HepG2 (cell line): ENCODE data around the gene CD48. TPM values are rescaled to one million over a fixed set of nuclear protein-coding genes. Genes with fewer than 3 reads are reported as not detected.
A peak's percentile ranks its signal among the peaks of the same experiment; 100 is the strongest.

Experiments
- ATAC-seq: fragments of 200-7000 bp; cut with Tn5 transposase; 3 replicates; pipeline ENCODE4 v1.9.1; 2020; ENCODE audit warnings: mild to moderate bottlenecking, moderate library complexity
- BruUV-seq: library from RNA; stranded (reverse); fragments of 400-500 nt; replicated peaks from 2 replicates; lab custom pipeline; 2021; lab: Mats Ljungman, UMichigan
- CTCF ChIA-PET: fragments of 300-600 bp; formaldehyde crosslinking; extraction: SDS; loops from one replicate; lab custom pipeline; 2021; ENCODE audit warnings: low total read pairs, inconsistent platforms, low intra/inter-chr PET ratio; lab: Yijun Ruan, JAX
- POLR2A ChIA-PET: fragments of 350-600 bp; sonication (Branson Sonifier 250); formaldehyde crosslinking; loops from one replicate; lab custom pipeline; 2020; ENCODE audit warnings: antibody characterized with exemption, inconsistent platforms; lab: Yijun Ruan, JAX
- DNase-seq: peaks from one replicate; pipeline ENCODE4 v3.0.0-alpha.2; 2015; ENCODE audit warnings: low spot score
- FAIRE-seq: peaks from 3 replicates; lab custom pipeline; 2011; peaks lifted over from hg19 to GRCh38; lab: Jason Lieb, UNC
- H2AFZ ChIP-seq: one replicate; pipeline ENCODE4 v1.6.1; 2011; ENCODE audit warnings: low read length, inconsistent platforms
- H3K27ac ChIP-seq: fragments of 300-600 bp; 3 replicates; pipeline ENCODE4 v1.8.0; 2011; ENCODE audit warnings: mixed run types, mild to moderate bottlenecking, mixed read lengths, low read length, inconsistent platforms; ENCODE audit not compliant: insufficient read depth; ENCODE audit errors: extremely low read length
- H3K27me3 ChIP-seq, 2 experiments: fragments of 200-600 bp in 1 of 2; 2 replicates in 1 of 2; 3 replicates in 1 of 2; pipeline versions ENCODE4 v1.6.0 to v1.8.0; 2011; ENCODE audit warnings: low read length in 2 of 2, mild to moderate bottlenecking in 2 of 2, moderate library complexity in 2 of 2, inconsistent platforms in 1 of 2; ENCODE audit not compliant: insufficient read depth in 2 of 2, control insufficient read depth in 1 of 2
- H3K36me3 ChIP-seq, 2 experiments: fragments of 200-600 bp in 1 of 2; replicated peaks in 1 of 2; 2 replicates in 1 of 2; 3 replicates in 1 of 2; pipeline versions ENCODE4 v1.5.1 to v1.8.0; 2011; ENCODE audit warnings: low read length in 2 of 2, inconsistent platforms in 1 of 2; ENCODE audit not compliant: insufficient read depth in 2 of 2, control insufficient read depth in 1 of 2
- H3K4me1 ChIP-seq: 2 replicates; pipeline ENCODE4 v1.5.1; 2012; ENCODE audit warnings: low read length, inconsistent platforms; ENCODE audit not compliant: insufficient read depth
- H3K4me2 ChIP-seq: 2 replicates; pipeline ENCODE4 v1.6.0; 2011; ENCODE audit warnings: low read depth, low read length, inconsistent platforms
- H3K4me3 ChIP-seq, 3 experiments: fragments of 200-600 bp in 1 of 3; sonication (generic), shearing (Covaris generic) in 1 of 3; replicated peaks in 1 of 3; 2 replicates each; pipeline ENCODE4 v1.5.1; 2011 to 2016; ENCODE audit warnings: low read length in 3 of 3, inconsistent platforms in 2 of 3, low read depth in 2 of 3, mild to moderate bottlenecking in 2 of 3, control low read depth in 1 of 3, mixed read lengths in 1 of 3; ENCODE audit not compliant: insufficient read depth in 1 of 3
- H3K79me2 ChIP-seq: one replicate; pipeline ENCODE4 v1.6.1; 2011; ENCODE audit warnings: low read length, inconsistent platforms; ENCODE audit not compliant: insufficient read depth
- H3K9ac ChIP-seq: 2 replicates; pipeline ENCODE4 v1.6.0; 2011; ENCODE audit warnings: mild to moderate bottlenecking, low read depth, low read length, inconsistent platforms; ENCODE audit not compliant: insufficient read depth
- H3K9me3 ChIP-seq: 2 replicates; pipeline ENCODE4 v1.5.1; 2012; ENCODE audit warnings: mild to moderate bottlenecking, low read length
- H4K20me1 ChIP-seq: 2 replicates; pipeline ENCODE4 v1.6.0; 2011; ENCODE audit warnings: inconsistent platforms, mild to moderate bottlenecking, low read length, moderate library complexity; ENCODE audit not compliant: insufficient read depth
- CBX2 ChIP-seq, 2 experiments: fragments of 200-600 bp in 1 of 2; sonication (generic); formaldehyde crosslinking in 1 of 2; IDR thresholded peaks; 2 replicates each; pipeline versions ENCODE4 v1.7.0 to v1.8.1; 2018 to 2022; ENCODE audit warnings: low read depth in 2 of 2, low read length in 1 of 2, mild to moderate bottlenecking in 1 of 2, missing genetic modification reagents in 1 of 2
- CTCF ChIP-seq: sonication (generic); formaldehyde crosslinking; IDR thresholded peaks from 2 replicates; pipeline ENCODE4 v1.5.0; 2020; ENCODE audit warnings: mild to moderate bottlenecking, missing genetic modification reagents, moderate library complexity
- NFE2L1 ChIP-seq: sonication (generic); formaldehyde crosslinking; IDR thresholded peaks from 2 replicates; pipeline ENCODE4 v1.4.0; 2020; ENCODE audit warnings: missing genetic modification reagents, mild to moderate bottlenecking, borderline replicate concordance
- RAD21 ChIP-seq: fragments of 450-650 bp; formaldehyde crosslinking; IDR thresholded peaks from 2 replicates; pipeline ENCODE4 v1.5.0; 2020; ENCODE audit warnings: mild to moderate bottlenecking
- SALL1 ChIP-seq: sonication (generic); formaldehyde crosslinking; IDR thresholded peaks from 2 replicates; pipeline ENCODE4 v1.8.0; 2022; ENCODE audit warnings: mild to moderate bottlenecking, missing genetic modification reagents
- SMC3 ChIP-seq: IDR thresholded peaks from 2 replicates; pipeline ENCODE4 v1.6.1; 2011; ENCODE audit warnings: low read length, improper control_type of control experiment
- STAG1 ChIP-seq: sonication (generic); formaldehyde crosslinking; IDR thresholded peaks from 2 replicates; pipeline ENCODE4 v1.4.0; 2020; ENCODE audit warnings: missing genetic modification reagents
- YY1 ChIP-seq: IDR thresholded peaks from 2 replicates; pipeline ENCODE4 v1.6.1; 2011; ENCODE audit warnings: low read length, low read depth, moderate library complexity, mild to moderate bottlenecking; ENCODE audit not compliant: insufficient read depth, insufficient replicate concordance
- ZFX ChIP-seq: sonication (generic); formaldehyde crosslinking; IDR thresholded peaks from 2 replicates; pipeline ENCODE4 v1.4.0; 2020; ENCODE audit warnings: mild to moderate bottlenecking, low read depth, missing genetic modification reagents, moderate library complexity
- ZNF770 ChIP-seq: sonication (generic); formaldehyde crosslinking; IDR thresholded peaks from 2 replicates; pipeline ENCODE4 v1.5.0; 2020; ENCODE audit warnings: mild to moderate bottlenecking, missing genetic modification reagents
- ZNF772 ChIP-seq: sonication (generic); formaldehyde crosslinking; IDR thresholded peaks from 2 replicates; pipeline ENCODE4 v1.5.0; 2020; ENCODE audit warnings: mild to moderate bottlenecking, missing genetic modification reagents
- WGBS: methylation state at CpG from one replicate; pipeline ENCODE4 v1.1.6; 2017; ENCODE audit warnings: low lambda C conversion rate; 5-methylcytosine and 5-hydroxymethylcytosine counted together
- in situ Hi-C: cut with HindIII; loops from 2 replicates; pipeline ENCODE4 v1.10.0; 2017; ENCODE audit warnings: low pct_unique_long_range_greater_than_20kb; ENCODE audit not compliant: extremely low pct_ligation_motif_present
- intact Hi-C: fragments of 100-400 bp; cut with micrococcal nuclease; formaldehyde crosslinking; loops from one replicate; pipeline ENCODE4 v1.10.0; 2022; ENCODE audit not compliant: unreplicated experiment
- polyA plus RNA-seq, 8 experiments: library from polyadenylated mRNA; depleted of rRNA in 3 of 8; stranded (reverse) in 7 of 8; unstranded in 1 of 8; fragments of >200 nt; fragmentation: Illumina TruSeq in 4 of 8; extraction: Trizol in 4 of 8; gene quantifications; 2 replicates each; pipeline versions ENCODE4 v1.2.1 to v1.2.3, GENCODE V29; 2011 to 2016; ENCODE audit warnings: low read depth in 4 of 8, missing spikeins in 1 of 8, mixed read lengths in 1 of 8; ENCODE audit not compliant: insufficient read depth in 1 of 8
- total RNA-seq, 5 experiments: library from RNA; depleted of rRNA; stranded (reverse); fragments of >200 nt; fragmentation: Illumina TruSeq; extraction: Trizol; gene quantifications; 2 replicates each; pipeline ENCODE4 v1.2.3, GENCODE V29; 2016; ENCODE audit warnings: low read depth in 1 of 5

CD48 gene
- total and polyA plus RNA-seq, 2 of the 13 experiments (the other 11 are each of a cell fraction or from before 2014, with no cell fraction given) = not detected

GRCh38 chr1:160726498-160727315 lies 15.1 kb upstream of the CD48 start:
- in situ Hi-C loops (loop anchor here (10.0 kb wide), 1 partner anchor 228 kb away; the partner anchor contains the start of gene ITLN2), intact Hi-C loops (loop anchor here (1.0 to 2.0 kb wide), 3 partner anchors 42 to 224 kb away; no protein-coding TSS in a partner anchor)
- FAIRE-seq (peak; percentile 15), DNase-seq (peak; percentile 61), ATAC-seq (peak; percentile 89)
- Histone ChIP-seq H2AFZ (no peak overlapping the region), H3K9ac (no peak overlapping the region), H3K4me3 (no peak overlapping the region), H3K4me1 (peaks cover 12% of the 10 kb centered on the region), H3K9me3 (no peaks in the 10 kb centered on the region), H3K79me2 (no peaks in the 10 kb centered on the region), H3K36me3 (no peaks in the 10 kb centered on the region), H3K4me2 (peak overlapping the region; percentile 31), H4K20me1 (no peaks in the 10 kb centered on the region), H3K27ac (no peak overlapping the region), H3K27me3 (no peaks in the 10 kb centered on the region; a peak in 2 of 5 replicates)
- WGBS = 2% methylated on average over 8 of the region's 8 CpGs
- TF ChIP-seq SALL1 (CRISPR knock-in tag) (no peak), STAG1 (CRISPR knock-in tag) (peak; percentile 79), ZNF772 (CRISPR knock-in tag) (no peak), CTCF (CRISPR knock-in tag) (peak; percentile 80), ZFX (CRISPR knock-in tag) (0 out of 2 replicates have a peak, but pooled peaks have one; percentile 25), YY1 (peak; percentile 38), CBX2 (IDR thresholded peaks at IDR 0.05; ENCODE audit: low read depth, low read length) (no peak), CBX2 (CRISPR knock-in tag; IDR thresholded peaks at IDR 0.05; ENCODE audit: low read depth) (no peak), NFE2L1 (no peak), SMC3 (peak; percentile 50; the same call in 1 of the 2 replicates), RAD21 (peak; percentile 43; the same call in 1 of the 2 replicates), ZNF770 (CRISPR knock-in tag) (no peak)
- no TSS peak for BruUV-seq
- ChIA-PET CTCF (interaction anchor here (1.7 to 2.4 kb wide), 3 partner anchors 41 to 225 kb away, joined by 6 to 19 read pairs (median 7); no protein-coding TSS in a partner anchor), POLR2A (no interaction called here)
